Epidermal melanocyte (primary cell): Measurements from ENCODE around the gene ZNF562.
A peak's percentile ranks its signal among the peaks of the same experiment; 100 is the strongest.

Experiments used
- DNase-seq: peaks from one replicate; pipeline ENCODE4 v3.0.0; 2011; ENCODE audit warnings: low spot score; ENCODE audit not compliant: insufficient read length

ZNF562 gene

DNA sequence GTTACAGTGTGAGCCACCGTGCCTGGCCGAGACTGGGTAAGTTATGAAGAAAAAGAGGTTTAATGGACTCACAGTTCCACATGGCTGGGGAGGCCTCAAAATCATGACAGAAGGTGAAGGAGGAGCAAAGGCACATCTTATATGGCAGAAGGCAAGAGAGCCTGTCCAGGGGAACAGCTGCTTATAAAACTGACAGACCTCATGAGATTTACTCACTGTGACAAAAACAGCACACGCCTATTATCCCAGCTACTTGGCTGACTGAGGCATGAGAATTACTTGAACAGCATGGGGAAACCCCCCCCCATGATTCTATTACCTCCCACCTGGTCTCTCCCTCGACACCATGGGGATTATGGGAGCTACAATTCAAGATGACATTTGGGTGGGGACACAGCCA is 30.4 kb downstream of the ZNF562 start:
- no peak for DNase-seq

DNA sequence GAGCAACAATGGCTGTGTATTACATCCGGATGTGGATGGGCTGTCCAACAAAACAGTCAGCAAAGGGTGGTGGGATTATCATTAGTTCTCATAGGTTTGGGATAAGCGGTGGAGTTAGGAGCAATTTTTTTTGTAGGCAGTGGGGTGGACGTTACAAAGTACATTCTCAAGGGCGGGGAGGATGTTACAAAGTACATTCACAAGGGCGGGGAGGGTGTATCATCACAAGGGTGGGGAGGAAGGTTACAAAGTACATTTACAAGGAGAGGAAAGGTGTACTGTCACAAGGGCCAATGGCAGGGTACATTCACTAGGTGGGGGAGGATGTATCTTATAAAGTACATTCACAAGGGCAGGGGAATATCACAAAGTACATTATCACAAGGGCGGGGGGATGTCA is 33.1 kb downstream of the ZNF562 start:
- DNase-seq: no peak

DNA sequence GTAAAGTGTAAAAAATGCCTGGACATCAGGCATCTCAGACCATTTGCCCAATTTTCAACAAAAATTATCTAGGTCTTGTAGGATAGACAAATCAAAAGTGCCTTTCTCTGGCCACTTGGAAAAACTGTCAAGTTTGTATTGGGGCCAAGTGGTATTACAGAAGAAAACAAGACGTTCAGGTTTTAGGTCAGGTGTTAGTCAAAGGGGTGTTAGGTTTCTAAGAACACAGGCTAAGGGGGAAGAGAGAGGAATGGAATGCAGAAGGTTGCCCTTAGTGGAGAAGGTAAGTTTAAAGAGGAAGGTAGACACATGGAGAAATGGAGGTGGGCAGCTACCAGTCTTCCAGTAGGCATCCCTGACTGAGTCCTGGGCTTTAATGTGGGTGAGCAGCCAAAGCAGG is 33.9 kb downstream of the ZNF562 start:
- no peak for DNase-seq

DNA sequence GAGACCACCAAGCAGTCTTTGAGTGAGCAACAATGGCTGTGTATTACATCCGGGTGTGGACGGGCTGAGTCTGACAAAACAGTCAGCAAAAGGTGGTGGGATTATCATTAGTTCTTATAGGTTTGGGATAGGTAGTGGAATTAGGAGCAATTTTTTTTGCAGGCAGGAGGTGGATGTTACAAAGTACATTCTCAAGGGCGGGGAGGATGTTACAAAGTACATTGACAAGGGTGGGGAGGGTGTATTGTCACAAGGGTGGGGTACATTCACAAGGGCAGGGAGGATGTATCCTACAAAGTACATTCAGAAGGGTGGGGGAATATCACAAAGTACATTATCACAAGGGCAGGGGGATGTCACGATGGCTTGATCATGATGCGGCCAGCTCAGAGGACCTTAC is 38.9 kb downstream of the ZNF562 start:
- no peak for DNase-seq

DNA sequence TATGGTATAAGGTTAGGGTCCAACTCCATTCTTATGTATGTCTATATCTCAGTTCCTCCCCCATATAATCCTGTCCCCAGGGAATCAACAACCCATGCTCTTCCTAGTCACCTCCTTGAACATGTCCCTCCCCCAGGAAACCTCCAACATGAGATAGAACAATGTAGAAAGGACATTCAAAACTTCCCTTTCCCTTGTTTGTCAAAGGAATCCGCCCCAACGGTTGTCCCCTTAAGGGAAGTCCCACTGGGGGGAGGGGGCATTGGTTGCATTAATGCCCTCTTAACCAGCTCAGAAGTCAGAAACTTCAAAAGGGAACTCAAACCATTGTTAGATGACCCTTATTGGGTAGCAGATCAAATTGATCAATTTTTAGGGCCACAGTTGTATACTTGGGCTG is 47.0 kb downstream of the ZNF562 start:
- no peak for DNase-seq

- no peak for DNase-seq
Measured at GRCh38 chr19:9622531-9622930, 52.4 kb downstream of the ZNF562 start.

DNA sequence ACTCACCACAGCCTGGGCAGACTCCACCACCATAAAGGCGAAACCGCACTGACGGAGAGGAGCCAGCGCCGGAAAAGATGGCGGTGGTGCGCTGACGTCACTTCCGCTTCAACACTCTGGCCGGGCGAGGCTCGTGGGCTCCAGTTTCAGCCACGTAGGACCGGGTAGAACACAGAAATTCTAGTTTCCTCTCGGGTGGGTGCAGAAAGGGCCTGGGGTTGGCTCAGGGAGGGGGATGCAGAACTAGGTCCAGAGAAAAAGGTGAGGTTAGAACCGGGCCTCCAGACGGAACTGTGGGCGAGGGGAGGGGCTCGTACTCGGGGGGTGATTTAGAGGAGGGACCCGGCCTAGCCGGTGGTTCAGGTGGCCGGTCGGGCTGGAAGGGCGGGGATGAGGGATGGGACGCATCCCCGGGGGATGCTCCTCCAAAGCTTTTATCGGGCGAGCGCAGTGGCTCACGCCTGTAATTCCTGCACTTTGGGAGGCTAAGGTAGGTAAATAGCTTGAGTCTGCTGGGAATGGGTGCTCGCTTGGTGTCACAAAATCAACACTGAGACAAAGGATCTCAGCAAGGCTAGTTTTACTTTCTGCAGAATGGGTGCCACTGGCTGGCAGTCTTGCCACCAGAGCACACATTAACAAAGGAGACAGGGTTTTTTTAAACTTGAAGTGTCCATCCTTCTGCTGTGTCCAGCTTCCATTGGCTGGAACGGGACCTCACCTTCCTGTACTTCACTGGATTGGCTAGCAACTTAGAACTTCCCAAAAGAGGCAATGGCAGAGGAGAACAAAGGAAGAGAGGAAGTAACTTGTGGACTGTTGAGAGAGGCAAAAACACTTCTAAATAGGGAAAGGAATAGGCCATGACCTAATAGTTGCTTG is 53.5 kb downstream of the ZNF562 start, which contains the start of gene ZNF561:
Gene ZNF561 (minus strand): TSS at position 77 of the 882 bp plus-strand sequence. CDS start 1,776 bp downstream, outside the sequence.
- peak; percentile 63 for DNase-seq

- no peak for DNase-seq
Measured at GRCh38 chr19:9620842-9621155, 54.1 kb downstream of the ZNF562 start.

GRCh38 chr19:9615844-9616243 is 59.1 kb downstream of the ZNF562 start:
- DNase-seq: no peak

DNA sequence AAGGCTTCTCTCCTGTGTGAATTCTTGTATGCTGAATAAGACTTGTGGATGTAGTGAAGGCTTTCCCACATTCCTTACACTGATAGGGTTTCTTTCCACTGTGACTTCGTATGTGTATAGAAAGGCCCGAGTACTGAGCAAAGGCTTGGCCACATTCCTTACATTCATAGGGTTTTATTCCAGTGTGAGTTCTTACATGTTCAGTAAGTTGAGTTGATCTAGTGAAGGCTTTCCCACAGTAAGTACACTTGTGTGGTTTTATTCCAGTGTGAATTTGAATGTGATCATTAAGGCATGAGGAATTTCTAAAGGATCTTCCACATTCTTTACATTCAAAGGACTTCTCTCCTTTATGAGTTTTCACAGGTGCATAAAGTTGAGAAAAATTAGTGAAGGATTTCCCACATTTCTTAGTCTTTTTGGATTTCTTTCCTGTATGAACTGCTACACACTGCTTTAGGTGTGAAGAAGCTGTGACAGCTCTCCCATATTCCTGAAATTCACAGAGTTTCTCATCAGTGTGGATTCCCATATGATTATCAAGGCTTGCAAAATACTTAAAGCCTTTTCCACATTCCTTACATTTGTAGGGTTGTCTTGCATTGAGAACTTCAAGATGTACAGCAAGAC is 64.3 kb downstream of the ZNF562 start:
- DNase-seq: no peak

GRCh38 chr19:9608912-9609311 is 66.0 kb downstream of the ZNF562 start:
- DNase-seq: no peak

DNA sequence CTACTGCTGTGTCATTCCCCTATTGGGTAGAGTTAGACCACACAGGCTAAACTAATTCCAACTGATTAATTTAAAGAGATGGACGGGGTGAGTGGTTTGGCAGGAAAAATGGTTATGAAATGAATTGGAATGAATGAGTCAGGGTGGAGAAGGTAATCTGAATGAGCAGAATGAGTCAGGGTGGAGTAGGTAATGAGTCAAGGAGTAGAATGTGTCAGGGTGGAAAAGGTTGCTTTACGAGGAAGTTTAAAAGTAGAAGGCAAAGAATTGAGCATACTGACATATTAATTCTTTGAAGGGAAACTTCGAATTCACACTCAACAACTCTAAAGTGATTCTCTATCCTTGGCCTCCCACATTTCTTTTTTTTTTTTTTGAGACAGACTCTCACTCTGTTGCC is 77.9 kb downstream of the ZNF562 start:
- DNase-seq: no peak
